Large intestine (tissue), 12 donors: Measurements from ENCODE around the gene SH3RF2. TPM values are rescaled to one million over a fixed set of nuclear protein-coding genes. Genes with fewer than 3 reads are reported as not detected.
"Not testable (repeated sequence)": the region's sequence is repeated elsewhere in the genome, so short reads cannot be mapped to it uniquely, and the experiment has no call there.

Experiments used
- DNase-seq, 2 donors: peaks; one replicate each; pipeline versions ENCODE4 v3.0.0 to v3.0.0-alpha.2; 2013
- H3K27ac ChIP-seq: one replicate; pipeline ENCODE4 v1.5.1; 2013; ENCODE audit warnings: low read length
- H3K27me3 ChIP-seq: 2 replicates; pipeline ENCODE4 v1.6.1; 2013; ENCODE audit warnings: low read length; ENCODE audit not compliant: control insufficient read depth, insufficient read depth
- H3K36me3 ChIP-seq: 2 replicates; pipeline ENCODE4 v1.6.1; 2013; ENCODE audit warnings: low read length; ENCODE audit not compliant: control insufficient read depth, insufficient read depth
- H3K4me1 ChIP-seq: one replicate; pipeline ENCODE4 v1.6.1; 2013; ENCODE audit warnings: low read length; ENCODE audit not compliant: control insufficient read depth, insufficient read depth
- H3K4me3 ChIP-seq: one replicate; pipeline ENCODE4 v1.5.1; 2013; ENCODE audit warnings: low read length
- H3K9me3 ChIP-seq: one replicate; pipeline ENCODE4 v1.6.1; 2013; ENCODE audit warnings: mild to moderate bottlenecking, low read depth, low read length, moderate library complexity; ENCODE audit not compliant: control insufficient read depth
- WGBS: methylation state at CpG from one replicate; pipeline ENCODE4 v1.1.5; 2013; ENCODE audit warnings: low lambda C conversion rate; ENCODE audit not compliant: insufficient coverage; 5-methylcytosine and 5-hydroxymethylcytosine counted together
- long read RNA-seq, 11 donors: transcript quantifications; one replicate each; lab custom pipeline, GENCODE V29; 2026
- polyA plus RNA-seq: library from polyadenylated mRNA; unstranded; fragments of 120-200 nt; gene quantifications from one replicate; pipeline ENCODE4 v1.2.1, GENCODE V29; 2013

Gene SH3RF2, protein sequence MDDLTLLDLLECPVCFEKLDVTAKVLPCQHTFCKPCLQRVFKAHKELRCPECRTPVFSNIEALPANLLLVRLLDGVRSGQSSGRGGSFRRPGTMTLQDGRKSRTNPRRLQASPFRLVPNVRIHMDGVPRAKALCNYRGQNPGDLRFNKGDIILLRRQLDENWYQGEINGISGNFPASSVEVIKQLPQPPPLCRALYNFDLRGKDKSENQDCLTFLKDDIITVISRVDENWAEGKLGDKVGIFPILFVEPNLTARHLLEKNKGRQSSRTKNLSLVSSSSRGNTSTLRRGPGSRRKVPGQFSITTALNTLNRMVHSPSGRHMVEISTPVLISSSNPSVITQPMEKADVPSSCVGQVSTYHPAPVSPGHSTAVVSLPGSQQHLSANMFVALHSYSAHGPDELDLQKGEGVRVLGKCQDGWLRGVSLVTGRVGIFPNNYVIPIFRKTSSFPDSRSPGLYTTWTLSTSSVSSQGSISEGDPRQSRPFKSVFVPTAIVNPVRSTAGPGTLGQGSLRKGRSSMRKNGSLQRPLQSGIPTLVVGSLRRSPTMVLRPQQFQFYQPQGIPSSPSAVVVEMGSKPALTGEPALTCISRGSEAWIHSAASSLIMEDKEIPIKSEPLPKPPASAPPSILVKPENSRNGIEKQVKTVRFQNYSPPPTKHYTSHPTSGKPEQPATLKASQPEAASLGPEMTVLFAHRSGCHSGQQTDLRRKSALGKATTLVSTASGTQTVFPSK
- 31.9 TPM for polyA plus RNA-seq
- long read RNA-seq, donor 1, partial matches to known transcripts: 0 of 1 reads
- long read RNA-seq, donor 1, other reads (novel, unspliced or antisense): 0 of 1 reads
- long read RNA-seq, donor 2, partial matches to known transcripts: 18 of 18 reads
- long read RNA-seq, donor 2, other reads (novel, unspliced or antisense): 0 of 18 reads
- long read RNA-seq, donor 3, partial matches to known transcripts: 31 of 32 reads
- long read RNA-seq, donor 3, other reads (novel, unspliced or antisense): 0 of 32 reads
- long read RNA-seq, donor 4: 0 reads
- long read RNA-seq, donor 5, partial matches to known transcripts: 5 of 5 reads
- long read RNA-seq, donor 5, other reads (novel, unspliced or antisense): 0 of 5 reads
- long read RNA-seq, donor 6, partial matches to known transcripts: 11 of 12 reads
- long read RNA-seq, donor 6, other reads (novel, unspliced or antisense): 0 of 12 reads
- long read RNA-seq, donor 7, partial matches to known transcripts: 0 of 2 reads
- long read RNA-seq, donor 7, other reads (novel, unspliced or antisense): 0 of 2 reads
- long read RNA-seq, donor 8, partial matches to known transcripts: 6 of 7 reads
- long read RNA-seq, donor 8, other reads (novel, unspliced or antisense): 0 of 7 reads
- long read RNA-seq, donor 9, partial matches to known transcripts: 14 of 14 reads
- long read RNA-seq, donor 9, other reads (novel, unspliced or antisense): 0 of 14 reads
- long read RNA-seq, donor 10, partial matches to known transcripts: 18 of 19 reads
- long read RNA-seq, donor 10, other reads (novel, unspliced or antisense): 0 of 19 reads
- long read RNA-seq, donor 11, partial matches to known transcripts: 5 of 6 reads
- long read RNA-seq, donor 11, other reads (novel, unspliced or antisense): 0 of 6 reads

DNA sequence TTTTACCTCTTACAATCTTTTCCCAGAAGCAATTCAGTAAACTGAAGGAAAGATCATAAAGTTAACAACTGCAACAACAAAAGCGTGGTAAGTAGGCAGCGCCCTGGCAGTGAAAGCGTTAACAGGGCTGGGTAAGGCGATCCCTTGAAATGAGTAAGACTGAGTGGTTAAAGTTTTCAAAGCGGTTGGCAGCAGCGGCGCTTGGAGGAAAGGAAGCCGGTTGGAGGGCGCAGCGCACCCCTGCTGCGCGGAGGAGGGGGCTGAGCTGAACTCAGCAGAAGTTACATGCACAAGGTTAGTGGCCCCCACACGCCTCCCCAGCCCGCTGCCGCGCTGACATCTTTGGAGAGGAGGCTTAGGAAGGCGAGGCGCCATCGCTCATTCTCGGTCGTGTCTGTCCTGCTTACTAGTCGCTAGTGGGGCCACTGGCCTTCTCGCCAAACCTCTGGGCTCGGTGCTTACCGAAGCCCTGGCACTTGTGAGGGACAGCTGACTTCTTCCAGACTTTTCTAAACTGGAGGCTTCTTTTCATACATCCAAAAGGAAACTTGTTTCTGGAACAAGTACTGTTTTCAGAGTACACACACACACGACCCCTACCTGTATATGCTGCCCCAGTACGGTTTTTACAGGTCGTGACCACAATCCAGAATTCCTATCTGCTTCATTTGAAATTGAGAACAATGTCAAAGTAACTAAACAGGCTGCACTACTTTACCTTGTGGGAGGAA is at the start of gene SH3RF2:
TSS of gene SH3RF2 (plus strand) at position 178 of the 731 bp plus-strand sequence. CDS start 1,351 bp downstream, outside the sequence.
- DNase-seq: peak; percentile 77 to 89
- Histone ChIP-seq H3K27ac (peak within 1 kb of the TSS; percentile 88), H3K27me3 (no peaks in the 10 kb centered on the region), H3K4me3 (peak within 1 kb of the TSS; percentile 53), H3K36me3 (peaks cover 5% of the 10 kb centered on the region), H3K9me3 (no peaks in the 10 kb centered on the region), H3K4me1 (peaks cover 16% of the 10 kb centered on the region)
- WGBS: no CpG with 5 or more reads among the region's 28 CpGs

DNA sequence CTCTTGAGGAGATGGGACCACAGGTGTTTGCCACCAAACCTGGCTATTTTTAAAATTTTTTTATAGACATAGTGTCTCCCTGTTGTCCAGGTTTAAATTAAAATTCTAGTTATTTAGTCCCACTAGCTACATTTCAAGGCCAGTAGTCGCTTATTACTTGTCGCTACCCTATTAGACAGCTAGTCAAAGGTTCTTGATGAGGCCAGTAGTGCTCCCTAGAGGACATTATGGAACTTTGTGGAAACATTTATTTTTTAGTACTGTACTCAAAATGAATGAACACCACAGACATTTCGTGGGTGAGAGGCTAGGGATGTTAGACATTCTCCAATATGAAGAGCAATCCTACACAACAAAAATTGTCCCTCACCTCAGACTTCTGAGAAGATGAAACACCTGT is 49.2 kb upstream of the SH3RF2 start:
- H3K27me3 ChIP-seq: no peaks in the 10 kb centered on the region
- H3K4me1 ChIP-seq: no peaks in the 10 kb centered on the region
- 83% methylated on average over 1 of the region's 3 CpGs for WGBS
- H3K9me3 ChIP-seq: no peaks in the 10 kb centered on the region
- no peak overlapping the region for H3K27ac ChIP-seq
- peak in 1 of 2 donors; percentile 37 for DNase-seq
- no peaks in the 10 kb centered on the region for H3K36me3 ChIP-seq
- H3K4me3 ChIP-seq: no peak overlapping the region

DNA sequence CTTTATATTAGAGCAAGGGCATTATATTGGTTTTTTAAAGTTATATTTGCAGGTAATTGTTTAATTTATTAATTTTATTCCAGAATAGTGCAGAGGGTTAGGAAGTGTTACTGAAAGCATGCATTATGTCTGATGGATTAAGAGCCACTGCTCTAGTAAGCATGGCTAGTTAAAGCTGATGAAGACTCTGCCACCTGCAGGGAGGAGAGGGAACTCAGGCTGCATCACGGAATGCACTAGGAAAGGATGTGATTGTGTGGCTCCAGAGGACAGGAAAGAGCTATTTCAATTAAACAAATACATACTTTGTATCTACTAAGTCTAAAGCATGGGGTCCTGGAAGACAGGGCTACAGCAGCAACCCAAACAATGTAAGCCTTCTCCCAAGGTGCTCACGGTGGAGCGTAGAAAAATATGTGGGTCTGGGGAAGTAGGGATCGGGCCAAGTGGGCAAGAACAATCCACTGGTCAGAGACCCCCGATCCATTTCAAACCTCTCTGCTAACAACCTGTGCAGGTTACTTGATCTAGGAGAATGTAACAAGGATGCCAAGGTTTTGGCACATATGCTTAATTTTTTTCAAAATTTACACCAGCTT is 48.3 kb upstream of the SH3RF2 start:
- no peaks in the 10 kb centered on the region for H3K27me3 ChIP-seq
- H3K4me1 ChIP-seq: no peaks in the 10 kb centered on the region
- H3K4me3 ChIP-seq: no peak overlapping the region
- H3K9me3 ChIP-seq: no peaks in the 10 kb centered on the region
- peak; percentile 47 to 64 for DNase-seq
- H3K36me3 ChIP-seq: no peaks in the 10 kb centered on the region
- H3K27ac ChIP-seq: no peak overlapping the region
- no CpG with 5 or more reads among the region's 5 CpGs for WGBS

DNA sequence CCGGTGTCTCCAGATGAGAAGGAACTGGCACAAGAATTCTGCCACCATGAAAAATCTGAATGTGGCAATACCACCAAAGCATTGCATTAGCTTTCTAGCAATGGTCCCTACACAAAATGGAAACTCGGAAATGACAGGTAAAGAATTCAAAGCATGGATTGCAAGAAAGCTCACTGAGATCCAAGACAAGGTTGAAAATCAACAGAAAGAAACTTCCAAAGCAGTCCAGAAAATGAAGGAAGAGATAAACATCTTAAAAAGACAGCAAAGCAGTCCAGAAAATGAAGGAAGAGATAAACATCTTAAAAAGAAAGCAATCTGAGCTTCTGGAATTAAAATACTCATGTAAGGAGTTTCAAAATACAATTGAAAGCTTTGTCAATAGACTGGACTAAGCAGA is 46.8 kb upstream of the SH3RF2 start:
- H3K4me1 ChIP-seq: no peaks in the 10 kb centered on the region
- H3K27ac ChIP-seq: no peak overlapping the region
- H3K36me3 ChIP-seq: no peaks in the 10 kb centered on the region
- no peak overlapping the region for H3K4me3 ChIP-seq
- WGBS: 80% methylated on average over 2 of the region's 2 CpGs
- no peaks in the 10 kb centered on the region for H3K27me3 ChIP-seq
- no peak for DNase-seq
- no peaks in the 10 kb centered on the region for H3K9me3 ChIP-seq

DNA sequence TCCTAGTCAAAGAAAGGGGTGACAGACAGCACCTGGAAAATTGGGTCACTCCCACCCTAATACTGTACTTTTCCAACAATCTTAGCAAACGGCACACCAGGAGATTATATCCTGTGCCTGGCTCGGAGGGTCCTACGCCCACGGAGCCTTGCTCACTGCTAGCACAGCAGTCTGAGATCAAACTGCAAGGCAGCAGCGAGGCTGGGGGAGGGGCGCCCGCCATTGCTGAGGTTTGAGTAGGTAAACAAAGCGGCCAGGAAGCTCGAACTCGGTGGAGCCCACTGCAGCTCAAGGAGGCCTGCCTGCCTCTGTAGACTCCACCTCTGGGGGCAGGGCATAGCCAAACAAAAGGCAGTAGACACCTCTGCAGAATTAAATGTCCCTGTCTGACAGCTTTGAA is 45.0 kb upstream of the SH3RF2 start:
- not testable (repeated sequence) for H3K27me3 ChIP-seq, H3K4me1 ChIP-seq, H3K9me3 ChIP-seq, H3K36me3 ChIP-seq, H3K4me3 ChIP-seq, DNase-seq, H3K27ac ChIP-seq
- WGBS: no CpG with 5 or more reads among the region's 10 CpGs

DNA sequence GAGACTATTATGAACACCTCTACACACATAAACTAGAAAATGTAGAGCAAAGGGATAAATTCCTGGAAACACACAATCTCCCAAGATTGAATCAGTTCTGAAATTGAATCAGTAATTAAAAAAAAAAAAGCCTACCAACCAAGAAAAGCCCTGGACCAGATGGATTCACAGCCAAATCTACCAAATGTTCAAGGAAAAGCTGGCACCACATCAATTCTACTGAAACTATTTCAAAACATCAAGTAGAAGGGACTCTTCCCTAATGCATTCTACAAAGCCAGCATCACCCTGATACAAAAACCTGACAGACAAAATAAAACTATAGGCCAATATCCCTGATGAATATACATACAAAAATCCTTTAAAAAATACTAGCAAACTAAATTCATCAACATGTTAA is 38.2 kb upstream of the SH3RF2 start:
- Histone ChIP-seq H3K4me3 (no peak overlapping the region), H3K36me3 (no peaks in the 10 kb centered on the region), H3K9me3 (no peaks in the 10 kb centered on the region), H3K4me1 (no peaks in the 10 kb centered on the region), H3K27ac (no peak overlapping the region), H3K27me3 (no peaks in the 10 kb centered on the region)
- no peak for DNase-seq

DNA sequence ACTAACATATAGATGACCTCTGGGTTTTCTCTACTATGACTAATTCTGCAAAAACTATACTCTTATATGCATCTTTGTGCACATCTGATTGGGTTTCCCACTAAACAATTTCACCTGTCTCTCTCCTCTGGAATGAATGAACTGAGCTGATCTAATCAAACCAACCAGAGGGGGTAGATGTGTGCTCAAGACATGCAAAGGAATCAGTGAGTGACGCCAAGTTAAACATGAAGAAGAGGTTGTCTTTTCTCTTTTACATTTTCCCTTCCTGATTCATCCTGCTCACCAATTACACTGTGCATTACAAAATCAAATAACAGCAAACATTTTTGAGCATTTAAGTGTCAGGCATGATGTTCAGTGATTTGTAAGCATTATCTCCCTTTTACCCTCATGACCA is 34.0 kb upstream of the SH3RF2 start:
- DNase-seq: no peak
- H3K4me1 ChIP-seq: no peaks in the 10 kb centered on the region
- WGBS: no CpG with 5 or more reads among the region's 1 CpG
- no peaks in the 10 kb centered on the region for H3K27me3 ChIP-seq
- H3K27ac ChIP-seq: no peak overlapping the region
- H3K4me3 ChIP-seq: no peak overlapping the region
- no peaks in the 10 kb centered on the region for H3K9me3 ChIP-seq
- H3K36me3 ChIP-seq: no peaks in the 10 kb centered on the region

DNA sequence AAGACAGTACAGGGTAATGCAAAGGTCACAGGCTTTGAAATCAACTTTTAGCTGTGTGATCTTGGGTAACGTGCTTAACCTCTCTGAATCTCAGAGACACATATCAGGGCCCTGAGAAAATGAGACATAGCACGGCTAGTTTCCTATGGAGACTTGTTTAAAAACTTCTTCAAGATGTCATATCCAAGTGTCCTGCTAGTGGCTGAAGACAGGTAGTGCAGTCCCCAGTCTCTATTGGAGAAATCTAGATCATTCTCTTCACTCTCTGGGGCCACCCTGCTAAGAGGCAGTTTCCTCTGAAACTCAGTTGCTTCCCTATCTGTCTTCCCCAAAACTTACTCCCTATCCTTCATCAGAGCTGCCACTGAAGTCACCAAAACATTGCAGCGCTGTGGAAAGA is 33.3 kb upstream of the SH3RF2 start:
- DNase-seq: no peak
- no peak overlapping the region for H3K27ac ChIP-seq
- no peaks in the 10 kb centered on the region for H3K4me1 ChIP-seq
- H3K4me3 ChIP-seq: no peak overlapping the region
- H3K9me3 ChIP-seq: no peaks in the 10 kb centered on the region
- H3K27me3 ChIP-seq: no peaks in the 10 kb centered on the region
- H3K36me3 ChIP-seq: no peaks in the 10 kb centered on the region
- WGBS: 100% methylated on average over 1 of the region's 3 CpGs

DNA sequence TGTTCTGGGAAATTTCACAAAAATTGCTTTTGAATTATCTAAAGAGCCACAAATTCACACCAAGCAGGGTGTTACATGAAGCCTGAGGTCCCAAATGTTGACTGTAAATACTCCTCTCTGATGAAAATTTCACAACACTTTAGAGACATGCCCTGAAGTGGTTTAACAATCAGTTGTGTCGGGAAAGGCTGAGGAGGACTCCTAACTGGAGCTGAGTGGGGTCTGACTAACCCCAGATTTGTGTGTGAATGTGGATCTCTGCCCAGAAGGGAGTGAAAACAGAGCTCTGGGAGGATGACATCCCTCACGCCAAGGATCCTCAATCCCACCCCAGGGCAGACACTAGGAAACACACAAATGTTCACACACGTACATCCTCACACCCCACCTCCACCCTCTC is 32.5 kb upstream of the SH3RF2 start:
- Histone ChIP-seq H3K4me1 (no peaks in the 10 kb centered on the region), H3K27ac (no peak overlapping the region), H3K9me3 (no peaks in the 10 kb centered on the region), H3K27me3 (no peaks in the 10 kb centered on the region), H3K4me3 (no peak overlapping the region), H3K36me3 (no peaks in the 10 kb centered on the region)
- no peak for DNase-seq
- WGBS: no CpG with 5 or more reads among the region's 3 CpGs
